DOHH2 (cell line): ENCODE data around the gene OLFM3.

Source experiments
- H3F3A ChIP-seq: fragments of 200-600 bp; sonication (generic), shearing (Covaris generic); 2 replicates; pipeline ENCODE4 v1.6.0; 2016; ENCODE audit warnings: antibody characterized with exemption, mild to moderate bottlenecking; ENCODE audit not compliant: control insufficient read depth, insufficient read depth
- H3K27ac ChIP-seq: fragments of 200-600 bp; sonication (generic); 2 replicates; pipeline ENCODE4 v1.5.1; 2014; ENCODE audit warnings: low read depth, mild to moderate bottlenecking, low read length, moderate library complexity
- H3K27me3 ChIP-seq: fragments of 200-600 bp; sonication (generic); 2 replicates; pipeline ENCODE4 v1.6.1; 2014; ENCODE audit warnings: mild to moderate bottlenecking, low read length, mixed read lengths; ENCODE audit not compliant: control insufficient read depth
- H3K36me3 ChIP-seq: fragments of 200-600 bp; sonication (generic); 2 replicates; pipeline ENCODE4 v1.6.1; 2014; ENCODE audit warnings: mild to moderate bottlenecking, low read length, moderate library complexity, mixed read lengths; ENCODE audit not compliant: control insufficient read depth
- H3K4me1 ChIP-seq: fragments of 200-600 bp; sonication (generic); 2 replicates; pipeline ENCODE4 v1.6.1; 2014; ENCODE audit warnings: mild to moderate bottlenecking, low read length, mixed read lengths; ENCODE audit not compliant: control insufficient read depth
- H3K4me2 ChIP-seq: fragments of 200-600 bp; sonication (generic); 2 replicates; pipeline ENCODE4 v1.6.0; 2014; ENCODE audit warnings: mild to moderate bottlenecking, low read length, moderate library complexity
- H3K4me3 ChIP-seq: fragments of 200-600 bp; sonication (generic); 2 replicates; pipeline ENCODE4 v1.5.1; 2014; ENCODE audit warnings: mild to moderate bottlenecking, low read length, mixed read lengths
- H3K79me2 ChIP-seq: fragments of 200-600 bp; sonication (generic); 2 replicates; pipeline ENCODE4 v1.6.1; 2014; ENCODE audit warnings: mild to moderate bottlenecking, low read length, mixed read lengths; ENCODE audit not compliant: control insufficient read depth
- H3K9me2 ChIP-seq: fragments of 200-600 bp; sonication (generic); replicated peaks from 2 replicates; pipeline ENCODE4 v1.6.1; 2014; ENCODE audit warnings: mild to moderate bottlenecking, low read length, mixed read lengths; ENCODE audit not compliant: control insufficient read depth
- H3K9me3 ChIP-seq: fragments of 200-600 bp; sonication (generic); 2 replicates; pipeline ENCODE4 v1.6.1; 2014; ENCODE audit warnings: antibody characterized with exemption, low read length, mixed read lengths; ENCODE audit not compliant: control insufficient read depth, insufficient read depth
- H4K20me1 ChIP-seq: fragments of 200-600 bp; sonication (generic); 2 replicates; pipeline ENCODE4 v1.6.0; 2014; ENCODE audit warnings: low read depth, mild to moderate bottlenecking, antibody characterized with exemption, low read length, moderate library complexity; ENCODE audit not compliant: control insufficient read depth, insufficient read depth
- CTCF ChIP-seq: fragments of 200-600 bp; sonication (generic); IDR thresholded peaks from one replicate; pipeline ENCODE4 v1.5.1; 2014; ENCODE audit warnings: antibody characterized with exemption, mild to moderate bottlenecking, low read depth, low read length; ENCODE audit not compliant: poor library complexity, severe bottlenecking
- EZH2phosphoT487 ChIP-seq: fragments of 200-600 bp; sonication (generic); IDR thresholded peaks from 2 replicates; pipeline ENCODE4 v1.6.1; 2017; ENCODE audit warnings: borderline replicate concordance, mild to moderate bottlenecking, antibody characterized with exemption, low read length, moderate library complexity, mixed read lengths

OLFM3 gene

GRCh38 chr1:101957771-101958170 lies 39.0 kb downstream of the OLFM3 start:
- no peaks in the 10 kb centered on the region for H3K9me2 ChIP-seq
- no peaks in the 10 kb centered on the region for H3F3A ChIP-seq
- no peaks in the 10 kb centered on the region for H3K79me2 ChIP-seq
- no peak overlapping the region for H3K4me3 ChIP-seq
- H4K20me1 ChIP-seq: no peaks in the 10 kb centered on the region
- H3K4me2 ChIP-seq: no peak overlapping the region
- no peak for TF ChIP-seq EZH2phosphoT487
- no peak for TF ChIP-seq CTCF
- no peaks in the 10 kb centered on the region for H3K9me3 ChIP-seq
- no peaks in the 10 kb centered on the region for H3K36me3 ChIP-seq
- no peak overlapping the region for H3K27ac ChIP-seq
- H3K4me1 ChIP-seq: no peaks in the 10 kb centered on the region
- H3K27me3 ChIP-seq: no peaks in the 10 kb centered on the region

GRCh38 chr1:101953623-101954022 lies 43.1 kb downstream of the OLFM3 start:
- Histone ChIP-seq H3K27ac (no peak overlapping the region), H3K4me1 (no peaks in the 10 kb centered on the region), H3K4me2 (no peak overlapping the region), H3K9me3 (no peaks in the 10 kb centered on the region), H4K20me1 (no peaks in the 10 kb centered on the region), H3K27me3 (no peaks in the 10 kb centered on the region), H3K36me3 (no peaks in the 10 kb centered on the region), H3K79me2 (no peaks in the 10 kb centered on the region), H3F3A (no peaks in the 10 kb centered on the region), H3K9me2 (no peaks in the 10 kb centered on the region), H3K4me3 (no peak overlapping the region)
- TF ChIP-seq CTCF (no peak), EZH2phosphoT487 (no peak)

DNA sequence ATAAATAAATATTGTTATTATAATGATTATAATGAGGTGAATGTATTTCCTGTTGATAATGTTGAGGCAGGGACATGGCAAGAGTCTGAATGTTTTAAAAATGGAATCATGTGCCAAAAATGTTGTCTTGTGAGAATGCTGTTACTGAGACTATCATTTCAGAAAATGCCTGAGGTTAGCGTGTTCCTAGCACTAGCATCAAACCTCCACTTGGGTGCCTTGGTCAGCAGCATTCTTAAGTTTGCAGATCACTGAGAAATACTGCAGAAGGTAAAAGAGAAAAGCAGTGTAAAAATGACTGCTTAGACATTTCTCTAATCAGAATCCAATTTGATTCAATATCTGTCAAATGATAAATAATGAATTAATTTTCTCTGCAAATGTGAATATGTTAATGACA lies 50.8 kb downstream of the OLFM3 start:
- Histone ChIP-seq H3K9me2 (no peaks in the 10 kb centered on the region), H3K36me3 (no peaks in the 10 kb centered on the region), H3K4me1 (no peaks in the 10 kb centered on the region), H3K27me3 (no peaks in the 10 kb centered on the region), H3K79me2 (no peaks in the 10 kb centered on the region), H3K27ac (no peak overlapping the region), H4K20me1 (no peaks in the 10 kb centered on the region), H3K4me2 (no peak overlapping the region), H3K4me3 (no peak overlapping the region), H3K9me3 (no peaks in the 10 kb centered on the region), H3F3A (no peaks in the 10 kb centered on the region)
- no peak for TF ChIP-seq EZH2phosphoT487
- no peak for TF ChIP-seq CTCF

DNA sequence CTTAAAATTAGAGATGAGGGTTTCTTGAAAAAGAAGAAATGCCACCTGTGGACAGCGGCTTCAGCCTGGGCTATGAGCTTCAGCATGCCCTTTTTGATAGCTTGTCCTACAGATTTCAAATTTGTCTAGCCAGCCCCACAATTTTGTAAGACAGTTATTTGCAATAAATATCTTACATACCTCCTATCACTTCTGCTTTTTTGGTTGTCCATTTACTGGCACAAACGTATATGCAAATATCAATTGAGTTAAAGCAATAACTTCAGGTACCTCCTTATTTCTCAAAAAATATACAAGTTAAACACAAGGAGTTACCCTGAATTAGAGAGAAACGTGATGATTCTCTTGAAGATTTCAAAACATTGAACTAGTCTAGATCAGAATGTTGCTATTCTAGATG lies 53.5 kb downstream of the OLFM3 start:
- Histone ChIP-seq H3K4me3 (no peak overlapping the region), H3K36me3 (no peaks in the 10 kb centered on the region), H3K27me3 (no peaks in the 10 kb centered on the region), H3K9me3 (no peaks in the 10 kb centered on the region), H3K9me2 (no peaks in the 10 kb centered on the region), H3F3A (no peaks in the 10 kb centered on the region), H4K20me1 (no peaks in the 10 kb centered on the region), H3K79me2 (no peaks in the 10 kb centered on the region), H3K4me1 (no peaks in the 10 kb centered on the region), H3K27ac (no peak overlapping the region), H3K4me2 (no peak overlapping the region)
- TF ChIP-seq CTCF: no peak
- TF ChIP-seq EZH2phosphoT487: no peak
